Mesendoderm (in vitro differentiated cells): ENCODE data around the gene RHBDL1.
A peak's percentile ranks its signal among the peaks of the same experiment; 100 is the strongest.

ENCODE experiments used
- DNase-seq: peaks from one replicate; pipeline ENCODE4 v3.0.0; 2013
- H2AK5ac ChIP-seq: 2 replicates; pipeline ENCODE4 v1.6.1; 2013; ENCODE audit warnings: low read length, inconsistent platforms
- H2BK120ac ChIP-seq: 2 replicates; pipeline ENCODE4 v1.6.1; 2013; ENCODE audit warnings: low read depth, mild to moderate bottlenecking, low read length, moderate library complexity, mixed read lengths
- H2BK15ac ChIP-seq: replicated peaks from 2 replicates; pipeline ENCODE4 v1.6.1; 2013; ENCODE audit warnings: low read depth, mild to moderate bottlenecking, moderate library complexity
- H2BK5ac ChIP-seq: 2 replicates; pipeline ENCODE4 v1.6.1; 2013; ENCODE audit warnings: low read length, inconsistent platforms
- H3K18ac ChIP-seq: 2 replicates; pipeline ENCODE4 v1.6.1; 2013; ENCODE audit warnings: mild to moderate bottlenecking, low read length, mixed read lengths
- H3K23ac ChIP-seq: one replicate; pipeline ENCODE4 v1.6.1; 2013; ENCODE audit warnings: low read length
- H3K27ac ChIP-seq: 2 replicates; pipeline ENCODE4 v1.5.1; 2013; ENCODE audit warnings: low read depth, mild to moderate bottlenecking, inconsistent platforms, low read length, moderate library complexity
- H3K27me3 ChIP-seq: 2 replicates; pipeline ENCODE4 v1.6.1; 2013; ENCODE audit warnings: low read length, control low read depth, mild to moderate bottlenecking, inconsistent platforms; ENCODE audit not compliant: insufficient read depth, poor library complexity
- H3K36me3 ChIP-seq: 2 replicates; pipeline ENCODE4 v1.6.1; 2013; ENCODE audit warnings: low read length, inconsistent platforms; ENCODE audit not compliant: control insufficient read depth, insufficient read depth
- H3K4ac ChIP-seq: one replicate; pipeline ENCODE4 v1.6.1; 2013; ENCODE audit warnings: low read depth, mild to moderate bottlenecking, low read length, moderate library complexity
- H3K4me1 ChIP-seq: 2 replicates; pipeline ENCODE4 v1.6.1; 2013; ENCODE audit warnings: low read depth, low read length, inconsistent platforms; ENCODE audit not compliant: control insufficient read depth
- H3K4me2 ChIP-seq: 2 replicates; pipeline ENCODE4 v1.6.1; 2013; ENCODE audit warnings: low read length
- H3K4me3 ChIP-seq: 2 replicates; pipeline ENCODE4 v1.5.1; 2013; ENCODE audit warnings: mild to moderate bottlenecking, low read length
- H3K56ac ChIP-seq: one replicate; pipeline ENCODE4 v1.6.1; 2013; ENCODE audit warnings: low read length
- H3K79me1 ChIP-seq: 2 replicates; pipeline ENCODE4 v1.6.1; 2013; ENCODE audit warnings: low read length, inconsistent platforms
- H3K79me2 ChIP-seq: 2 replicates; pipeline ENCODE4 v1.6.1; 2013; ENCODE audit warnings: mild to moderate bottlenecking, low read length; ENCODE audit not compliant: control insufficient read depth, insufficient read depth
- H3K9ac ChIP-seq: 2 replicates; pipeline ENCODE4 v1.6.1; 2013; ENCODE audit warnings: low read length, inconsistent platforms
- H4K5ac ChIP-seq: one replicate; pipeline ENCODE4 v1.6.1; 2013; ENCODE audit warnings: low read length
- H4K8ac ChIP-seq: one replicate; pipeline ENCODE4 v1.6.1; 2013; ENCODE audit warnings: low read depth, mild to moderate bottlenecking, control low read depth, low read length, moderate library complexity
- WGBS: extraction: QIAGEN DNeasy Blood & Tissue Kit; methylation state at CpG from one replicate; pipeline ENCODE4 v1.1.7; 2013; ENCODE audit warnings: low lambda C conversion rate, missing lambda C conversion rate; ENCODE audit not compliant: insufficient coverage; ENCODE audit errors: extremely low coverage; 5-methylcytosine and 5-hydroxymethylcytosine counted together

Gene RHBDL1

GRCh38 chr16:641326-642188, 33.9 kb upstream of the RHBDL1 start, which contains the start of gene MCRIP2:
Gene MCRIP2, plus strand, starts transcription at chr16:641828. Its CDS starts 164 bp downstream, at chr16:641992.
- no peaks in the 10 kb centered on the region for H3K79me1 ChIP-seq
- DNase-seq: peak; percentile 76
- H2BK5ac ChIP-seq: no peak within 1 kb of the TSS
- H3K56ac ChIP-seq: peak within 1 kb of the TSS; percentile 92
- no peaks in the 10 kb centered on the region for H3K79me2 ChIP-seq
- peak within 1 kb of the TSS; percentile 66 for H3K23ac ChIP-seq
- H3K18ac ChIP-seq: peak within 1 kb of the TSS; percentile 44
- no peak within 1 kb of the TSS for H4K8ac ChIP-seq
- H3K4ac ChIP-seq: no peak within 1 kb of the TSS
- WGBS: no CpG with 5 or more reads among the region's 81 CpGs
- no peak within 1 kb of the TSS for H2BK120ac ChIP-seq
- H3K27me3 ChIP-seq: no peaks in the 10 kb centered on the region
- H3K27ac ChIP-seq: no peak within 1 kb of the TSS
- H2AK5ac ChIP-seq: no peak within 1 kb of the TSS
- peak within 1 kb of the TSS; percentile 81 for H3K9ac ChIP-seq
- H4K5ac ChIP-seq: no peak within 1 kb of the TSS
- H3K4me3 ChIP-seq: peak within 1 kb of the TSS; percentile 39
- H3K36me3 ChIP-seq: no peaks in the 10 kb centered on the region
- H3K4me2 ChIP-seq: peak within 1 kb of the TSS; percentile 74
- no peak within 1 kb of the TSS for H2BK15ac ChIP-seq
- H3K4me1 ChIP-seq: peaks cover 3% of the 10 kb centered on the region

GRCh38 chr16:642189-643049, 33.1 kb upstream of the RHBDL1 start:
- peak overlapping the region; percentile 64 for H3K4me2 ChIP-seq
- peak overlapping the region; percentile 39 for H3K4me3 ChIP-seq
- H3K4ac ChIP-seq: no peak overlapping the region
- no peaks in the 10 kb centered on the region for H3K79me2 ChIP-seq
- no peak overlapping the region for H3K23ac ChIP-seq
- peak overlapping the region; percentile 44 for H3K18ac ChIP-seq
- H3K56ac ChIP-seq: peak overlapping the region; percentile 83
- H4K8ac ChIP-seq: no peak overlapping the region
- peak; percentile 23 for DNase-seq
- H4K5ac ChIP-seq: no peak overlapping the region
- no peaks in the 10 kb centered on the region for H3K36me3 ChIP-seq
- H3K79me1 ChIP-seq: no peaks in the 10 kb centered on the region
- H3K4me1 ChIP-seq: peaks cover 3% of the 10 kb centered on the region
- H2BK5ac ChIP-seq: no peak overlapping the region
- no CpG with 5 or more reads among the region's 72 CpGs for WGBS
- H3K27me3 ChIP-seq: no peaks in the 10 kb centered on the region
- peak overlapping the region; percentile 78 for H3K9ac ChIP-seq
- no peak overlapping the region for H2BK120ac ChIP-seq
- no peak overlapping the region for H2BK15ac ChIP-seq
- H2AK5ac ChIP-seq: no peak overlapping the region
- no peak overlapping the region for H3K27ac ChIP-seq

GRCh38 chr16:643050-643368, 32.5 kb upstream of the RHBDL1 start:
- H3K79me1 ChIP-seq: no peaks in the 10 kb centered on the region
- no peak overlapping the region for H3K27ac ChIP-seq
- H3K4ac ChIP-seq: no peak overlapping the region
- no peak overlapping the region for H2BK5ac ChIP-seq
- no peak overlapping the region for H3K56ac ChIP-seq
- no peak overlapping the region for H2BK15ac ChIP-seq
- H4K8ac ChIP-seq: no peak overlapping the region
- no CpG with 5 or more reads among the region's 13 CpGs for WGBS
- no peak overlapping the region for H3K18ac ChIP-seq
- no peaks in the 10 kb centered on the region for H3K36me3 ChIP-seq
- H3K4me2 ChIP-seq: no peak overlapping the region
- DNase-seq: no peak
- no peak overlapping the region for H3K4me3 ChIP-seq
- no peaks in the 10 kb centered on the region for H3K4me1 ChIP-seq
- H2BK120ac ChIP-seq: no peak overlapping the region
- H2AK5ac ChIP-seq: no peak overlapping the region
- H3K23ac ChIP-seq: no peak overlapping the region
- no peak overlapping the region for H4K5ac ChIP-seq
- no peak overlapping the region for H3K9ac ChIP-seq
- H3K27me3 ChIP-seq: no peaks in the 10 kb centered on the region
- no peaks in the 10 kb centered on the region for H3K79me2 ChIP-seq

GRCh38 chr16:644556-644955, 30.9 kb upstream of the RHBDL1 start:
- H3K18ac ChIP-seq: no peak overlapping the region
- DNase-seq: no peak
- WGBS: no CpG with 5 or more reads among the region's 12 CpGs
- no peak overlapping the region for H3K4me2 ChIP-seq
- H3K36me3 ChIP-seq: no peaks in the 10 kb centered on the region
- H3K23ac ChIP-seq: no peak overlapping the region
- no peaks in the 10 kb centered on the region for H3K79me2 ChIP-seq
- no peaks in the 10 kb centered on the region for H3K4me1 ChIP-seq
- no peak overlapping the region for H2BK5ac ChIP-seq
- no peak overlapping the region for H3K9ac ChIP-seq
- H3K4ac ChIP-seq: no peak overlapping the region
- no peak overlapping the region for H2BK15ac ChIP-seq
- no peak overlapping the region for H2AK5ac ChIP-seq
- no peak overlapping the region for H3K4me3 ChIP-seq
- H2BK120ac ChIP-seq: no peak overlapping the region
- no peak overlapping the region for H4K5ac ChIP-seq
- H3K27me3 ChIP-seq: no peaks in the 10 kb centered on the region
- H3K79me1 ChIP-seq: no peaks in the 10 kb centered on the region
- H4K8ac ChIP-seq: no peak overlapping the region
- H3K27ac ChIP-seq: no peak overlapping the region
- no peak overlapping the region for H3K56ac ChIP-seq

GRCh38 chr16:645852-646678, 29.4 kb upstream of the RHBDL1 start:
- Histone ChIP-seq H3K4ac (no peak overlapping the region), H3K27me3 (no peaks in the 10 kb centered on the region), H3K36me3 (no peaks in the 10 kb centered on the region), H2BK5ac (no peak overlapping the region), H3K4me3 (no peak overlapping the region), H4K5ac (no peak overlapping the region), H2AK5ac (no peak overlapping the region), H2BK15ac (no peak overlapping the region), H3K18ac (no peak overlapping the region), H3K79me1 (no peaks in the 10 kb centered on the region), H3K9ac (no peak overlapping the region), H3K4me2 (no peak overlapping the region), H3K79me2 (no peaks in the 10 kb centered on the region), H4K8ac (no peak overlapping the region), H3K56ac (no peak overlapping the region), H3K23ac (no peak overlapping the region), H2BK120ac (no peak overlapping the region), H3K4me1 (no peaks in the 10 kb centered on the region), H3K27ac (no peak overlapping the region)
- no CpG with 5 or more reads among the region's 32 CpGs for WGBS
- no peak for DNase-seq
